ENCODE measurements around the gene CNRIP1. TPM values are rescaled to one million over a fixed set of nuclear protein-coding genes. Genes with fewer than 3 reads are reported as not detected.

The CNRIP1 gene
- total and polyA plus RNA-seq, 5 donors, result 16.8 to 24.1 (median 17.9) TPM

DNA sequence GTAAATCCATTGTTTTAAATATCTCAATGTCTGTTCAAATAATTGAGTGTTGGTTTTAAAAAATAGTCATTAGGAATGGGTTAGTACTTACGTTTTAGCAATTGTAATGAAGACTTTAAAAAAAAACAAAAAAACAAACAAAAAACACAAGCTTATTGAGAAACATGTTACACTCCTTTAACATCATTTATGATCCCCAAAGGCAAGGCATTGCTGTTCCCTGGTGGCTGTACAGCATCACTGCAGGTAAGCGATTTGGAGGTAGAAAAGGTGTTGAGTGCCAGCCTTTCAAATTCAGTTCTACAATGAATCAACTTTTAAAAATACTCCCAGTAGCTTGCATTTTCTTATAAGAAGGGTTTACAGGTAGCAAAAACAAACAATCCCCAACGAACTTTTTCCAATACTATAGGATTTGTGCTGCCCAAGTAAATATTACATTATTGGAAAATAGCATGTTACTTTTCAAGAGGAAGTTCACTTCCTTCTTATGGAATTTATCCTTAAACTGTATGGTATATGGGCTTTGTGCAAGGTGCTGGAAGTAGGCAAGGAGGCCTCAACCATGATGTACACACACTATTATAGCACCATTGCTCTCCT, 27.5 kb downstream of the CNRIP1 start:
- H3K4me3 ChIP-seq (ENCODE audit: low read length), result no peak overlapping the region
- ATAC-seq, result no peak

DNA sequence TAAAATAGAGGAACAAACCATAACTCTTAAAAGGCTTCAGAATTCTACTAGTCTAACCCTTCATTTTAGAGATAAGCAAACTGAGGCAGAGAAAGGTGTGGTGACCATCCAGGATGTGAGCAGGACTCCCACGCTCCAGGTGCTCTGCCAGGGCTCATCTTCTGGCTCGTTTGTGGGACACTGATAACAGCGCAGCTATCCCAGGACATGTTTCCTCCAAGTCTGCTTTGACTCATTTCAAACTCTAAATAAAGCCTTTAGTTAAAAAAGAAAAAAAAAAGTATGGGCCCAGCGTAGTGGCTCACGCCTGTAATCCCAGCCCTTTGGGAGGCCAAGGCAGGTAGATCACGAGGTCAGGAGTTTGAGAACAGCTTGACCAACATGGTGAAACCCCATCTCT, 28.4 kb downstream of the CNRIP1 start:
- H3K9me3 ChIP-seq (ENCODE audit: control insufficient read depth, low read length), result no peaks in the 10 kb centered on the region
- H3K27ac ChIP-seq (ENCODE audit: low read length), result no peak overlapping the region
- intact Hi-C loops (cut with DNase I), result no loop called here
- DNase-seq (no peak), ATAC-seq (peak in 1 of 2 donors; percentile 14)
- WGBS, result 58% methylated on average over 6 of the region's 6 CpGs
- peaks cover 4% of the 10 kb centered on the region for H3K4me1 ChIP-seq (ENCODE audit: control insufficient read depth, insufficient read depth, low read length)
- no peaks in the 10 kb centered on the region for H3K27me3 ChIP-seq (ENCODE audit: control insufficient read depth, insufficient read depth)
- H3K4me3 ChIP-seq (ENCODE audit: low read length), result no peak overlapping the region

More for the DNA sequence above, 27.5 kb downstream of the CNRIP1 start:
- 63% methylated on average over 3 of the region's 3 CpGs for WGBS
- intact Hi-C loops (cut with DNase I), result no loop called here
- no peak for DNase-seq
- no peaks in the 10 kb centered on the region for H3K9me3 ChIP-seq (ENCODE audit: control insufficient read depth, low read length)
- H3K4me1 ChIP-seq (ENCODE audit: control insufficient read depth, insufficient read depth, low read length), result peaks cover 4% of the 10 kb centered on the region
- no peak overlapping the region for H3K27ac ChIP-seq (ENCODE audit: low read length)
- no peaks in the 10 kb centered on the region for H3K27me3 ChIP-seq (ENCODE audit: control insufficient read depth, insufficient read depth)

GRCh38 chr2:68290901-68291300, 28.8 kb downstream of the CNRIP1 start:
- ATAC-seq (peak; percentile 77 to 90), DNase-seq (no peak)
- Histone ChIP-seq H3K4me1 (ENCODE audit: control insufficient read depth, insufficient read depth, low read length) (peaks cover 4% of the 10 kb centered on the region), H3K27ac (ENCODE audit: low read length) (no peak overlapping the region), H3K4me3 (ENCODE audit: low read length) (no peak overlapping the region), H3K9me3 (ENCODE audit: control insufficient read depth, low read length) (no peaks in the 10 kb centered on the region), H3K27me3 (ENCODE audit: control insufficient read depth, insufficient read depth) (no peaks in the 10 kb centered on the region)
- WGBS, result 33% methylated on average over 5 of the region's 5 CpGs
- intact Hi-C loops (cut with DNase I), result no loop called here

DNA sequence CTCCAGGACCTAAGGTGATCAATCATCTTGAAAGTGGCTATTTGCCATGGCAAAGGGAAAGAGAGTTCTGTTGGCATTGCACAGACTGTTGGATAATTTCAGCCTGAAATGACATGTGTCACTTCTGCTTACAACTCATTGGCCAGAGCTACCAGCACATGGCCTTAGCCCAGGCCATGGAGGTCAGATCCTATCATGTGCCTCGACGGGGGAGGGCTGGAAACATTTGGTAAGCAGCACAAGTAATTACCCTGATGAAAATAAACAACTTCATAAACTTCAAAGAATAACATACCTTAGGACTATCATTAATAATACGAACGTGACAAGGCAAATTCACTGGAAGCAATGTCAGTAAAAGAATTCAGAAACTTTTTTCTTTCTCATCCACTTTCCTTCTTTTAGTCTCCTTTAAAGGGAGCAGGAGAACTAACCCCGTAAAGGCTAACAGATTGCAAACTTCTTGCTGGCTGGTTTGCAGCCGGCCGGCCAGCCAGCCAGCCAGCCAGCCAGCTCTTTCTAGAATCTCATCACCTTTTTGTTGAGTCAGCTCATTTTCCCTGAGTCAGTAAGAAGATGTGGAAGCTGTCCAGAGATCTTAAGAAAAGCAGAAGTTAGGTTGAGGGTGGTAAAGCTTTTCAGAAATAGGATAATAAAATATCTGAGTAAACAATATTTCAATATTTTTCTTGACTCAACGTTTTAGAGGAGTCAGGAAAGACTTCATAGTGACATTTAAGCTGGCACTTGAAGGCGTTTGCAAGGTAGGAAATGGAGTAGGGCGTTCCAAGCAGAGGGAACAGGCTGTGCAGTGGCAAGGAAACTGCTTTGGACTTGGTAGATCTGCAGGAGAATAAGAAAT, 31.9 kb downstream of the CNRIP1 start:
- peak; percentile 68 for ATAC-seq
- Histone ChIP-seq H3K9me3 (ENCODE audit: control insufficient read depth, low read length) (no peaks in the 10 kb centered on the region), H3K4me3 (ENCODE audit: low read length) (no peak overlapping the region), H3K27ac (ENCODE audit: low read length) (no peak overlapping the region), H3K4me1 (ENCODE audit: control insufficient read depth, insufficient read depth, low read length) (peaks cover 4% of the 10 kb centered on the region), H3K27me3 (ENCODE audit: control insufficient read depth, insufficient read depth) (no peaks in the 10 kb centered on the region)
- peak; percentile 28 to 70 (median 70) for DNase-seq
- intact Hi-C loops (cut with DNase I), result loop anchor here in 2 of 4 donors (10.0 kb wide), 2 partner anchors 93 to 163 kb away; no protein-coding TSS in a partner anchor
- WGBS, result 33% methylated on average over 10 of the region's 10 CpGs

- peaks cover 4% of the 10 kb centered on the region for H3K4me1 ChIP-seq (ENCODE audit: control insufficient read depth, insufficient read depth, low read length)
- intact Hi-C loops (cut with DNase I), result loop anchor here (5.0 to 10.0 kb wide), 3 partner anchors 90 to 163 kb away; no protein-coding TSS in a partner anchor
- ATAC-seq (peak; percentile 71 to 78), DNase-seq (peak; percentile 55 to 83 (median 79))
- H3K4me3 ChIP-seq (ENCODE audit: low read length), result no peak overlapping the region
- H3K27me3 ChIP-seq (ENCODE audit: control insufficient read depth, insufficient read depth), result no peaks in the 10 kb centered on the region
- H3K9me3 ChIP-seq (ENCODE audit: control insufficient read depth, low read length), result no peaks in the 10 kb centered on the region
- no peak overlapping the region for H3K27ac ChIP-seq (ENCODE audit: low read length)
- WGBS, result 53% methylated on average over 3 of the region's 3 CpGs
Measured at GRCh38 chr2:68284896-68285295, 34.9 kb downstream of the CNRIP1 start.

DNA sequence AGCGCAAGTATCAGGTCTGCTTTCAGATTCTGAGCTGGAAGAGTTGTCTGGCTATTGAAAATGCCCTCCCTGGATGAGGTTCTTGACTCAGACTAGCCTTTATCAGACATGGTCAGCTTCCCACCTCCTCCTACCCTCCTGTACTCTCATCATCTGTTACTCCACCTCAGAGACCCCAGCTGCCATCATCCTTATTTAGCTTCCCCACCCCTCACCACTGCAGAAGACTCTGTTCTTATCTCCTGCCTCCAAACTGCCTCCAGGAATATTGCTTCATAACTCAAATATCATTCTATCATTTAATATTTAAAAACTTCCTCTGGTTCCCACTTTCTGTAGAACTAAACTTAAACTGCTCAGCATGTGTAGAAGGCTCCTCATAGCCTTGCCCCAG, 36.3 kb downstream of the CNRIP1 start:
- H3K4me3 ChIP-seq (ENCODE audit: low read length), result no peak overlapping the region
- 88% methylated on average over 1 of the region's 1 CpG for WGBS

DNA sequence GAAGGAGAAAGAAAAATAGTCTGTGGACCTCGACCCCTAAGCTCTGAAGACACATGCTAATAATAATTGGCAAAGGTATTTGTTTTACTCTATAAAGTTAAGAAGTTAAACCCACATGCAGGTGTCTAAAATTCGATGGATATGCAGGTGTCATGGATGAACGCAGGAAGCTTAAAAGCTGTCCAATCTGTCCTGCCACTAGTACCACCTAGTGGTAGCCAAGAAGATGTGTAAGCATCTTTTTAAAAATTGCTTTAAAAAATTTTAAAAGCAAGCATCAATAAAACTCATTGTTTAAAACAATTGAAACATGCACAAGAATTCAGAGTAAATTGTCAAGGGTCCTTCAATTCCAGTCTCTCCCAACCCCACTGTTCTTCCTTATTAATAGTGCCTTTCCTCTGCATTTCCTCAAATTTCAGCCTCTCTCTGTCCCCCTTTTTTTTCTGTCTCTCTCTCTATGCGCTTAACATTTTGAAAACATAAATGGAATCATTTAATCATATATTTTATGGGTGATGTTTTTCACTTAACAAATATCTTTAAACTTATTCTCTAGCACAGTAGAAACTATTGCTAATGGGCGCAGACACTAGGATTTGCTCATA, 36.8 kb downstream of the CNRIP1 start:
- H3K4me3 ChIP-seq (ENCODE audit: low read length), result no peak overlapping the region
- WGBS, result 38% methylated on average over 5 of the region's 5 CpGs

More for the DNA sequence above, 36.3 kb downstream of the CNRIP1 start:
- Histone ChIP-seq H3K4me1 (ENCODE audit: control insufficient read depth, insufficient read depth, low read length) (peaks cover 4% of the 10 kb centered on the region), H3K27me3 (ENCODE audit: control insufficient read depth, insufficient read depth) (no peaks in the 10 kb centered on the region), H3K27ac (ENCODE audit: low read length) (no peak overlapping the region), H3K9me3 (ENCODE audit: control insufficient read depth, low read length) (no peaks in the 10 kb centered on the region)
- DNase-seq (no peak), ATAC-seq (no peak)
- intact Hi-C loops (cut with DNase I), result loop anchor here (5.0 to 10.0 kb wide), 3 partner anchors 89 to 161 kb away; no protein-coding TSS in a partner anchor

DNA sequence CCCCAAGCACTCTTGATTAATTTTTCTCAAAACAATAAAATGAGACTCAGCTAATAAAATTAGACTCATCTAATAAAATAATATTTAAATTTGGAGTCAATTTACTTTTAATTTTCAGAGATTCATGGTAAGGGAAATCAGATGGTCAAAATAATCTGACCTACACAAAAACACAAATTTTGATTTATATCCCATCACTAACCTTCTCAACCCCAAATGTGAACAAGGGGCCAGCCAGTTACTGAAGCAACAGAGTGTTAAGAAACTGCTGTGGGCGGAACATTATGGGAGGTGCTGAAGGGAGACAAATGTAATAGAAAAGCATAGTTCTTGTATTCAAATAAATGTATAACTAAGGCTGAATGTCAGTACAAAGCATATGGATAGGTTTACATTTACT, 39.0 kb downstream of the CNRIP1 start:
- DNase-seq (no peak), ATAC-seq (no peak)
- 89% methylated on average over 1 of the region's 1 CpG for WGBS
- H3K9me3 ChIP-seq (ENCODE audit: control insufficient read depth, low read length), result no peaks in the 10 kb centered on the region
- H3K4me3 ChIP-seq (ENCODE audit: low read length), result no peak overlapping the region
- H3K4me1 ChIP-seq (ENCODE audit: control insufficient read depth, insufficient read depth, low read length), result no peaks in the 10 kb centered on the region
- no peak overlapping the region for H3K27ac ChIP-seq (ENCODE audit: low read length)
- no peaks in the 10 kb centered on the region for H3K27me3 ChIP-seq (ENCODE audit: control insufficient read depth, insufficient read depth)
- intact Hi-C loops (cut with DNase I), result loop anchor here (5.0 to 10.0 kb wide), 3 partner anchors 86 to 158 kb away; no protein-coding TSS in a partner anchor

More for the DNA sequence above, 36.8 kb downstream of the CNRIP1 start:
- no peak overlapping the region for H3K27ac ChIP-seq (ENCODE audit: low read length)
- H3K9me3 ChIP-seq (ENCODE audit: control insufficient read depth, low read length), result no peaks in the 10 kb centered on the region
- intact Hi-C loops (cut with DNase I), result loop anchor here (5.0 to 10.0 kb wide), 3 partner anchors 88 to 161 kb away; no protein-coding TSS in a partner anchor
- no peak for ATAC-seq
- H3K4me1 ChIP-seq (ENCODE audit: control insufficient read depth, insufficient read depth, low read length), result peaks cover 4% of the 10 kb centered on the region
- H3K27me3 ChIP-seq (ENCODE audit: control insufficient read depth, insufficient read depth), result no peaks in the 10 kb centered on the region
- no peak for DNase-seq

GRCh38 chr2:68280348-68280747, 39.4 kb downstream of the CNRIP1 start:
- no peak for DNase-seq
- intact Hi-C loops (cut with DNase I), result loop anchor here (5.0 to 10.0 kb wide), 3 partner anchors 86 to 158 kb away; no protein-coding TSS in a partner anchor
- no peak for ATAC-seq
- H3K9me3 ChIP-seq (ENCODE audit: control insufficient read depth, low read length), result no peaks in the 10 kb centered on the region
- H3K27ac ChIP-seq (ENCODE audit: low read length), result no peak overlapping the region
- H3K4me1 ChIP-seq (ENCODE audit: control insufficient read depth, insufficient read depth, low read length), result no peaks in the 10 kb centered on the region
- WGBS, result 83% methylated on average over 1 of the region's 1 CpG
- H3K27me3 ChIP-seq (ENCODE audit: control insufficient read depth, insufficient read depth), result no peaks in the 10 kb centered on the region
- H3K4me3 ChIP-seq (ENCODE audit: low read length), result no peak overlapping the region

GRCh38 chr2:68279691-68280090, 40.1 kb downstream of the CNRIP1 start:
- no peaks in the 10 kb centered on the region for H3K27me3 ChIP-seq (ENCODE audit: control insufficient read depth, insufficient read depth)
- H3K27ac ChIP-seq (ENCODE audit: low read length), result no peak overlapping the region
- 85% methylated on average over 4 of the region's 4 CpGs for WGBS
- intact Hi-C loops (cut with DNase I), result loop anchor here (5.0 to 10.0 kb wide), 3 partner anchors 85 to 157 kb away; no protein-coding TSS in a partner anchor
- no peak for DNase-seq
- no peaks in the 10 kb centered on the region for H3K9me3 ChIP-seq (ENCODE audit: control insufficient read depth, low read length)
- H3K4me1 ChIP-seq (ENCODE audit: control insufficient read depth, insufficient read depth, low read length), result no peaks in the 10 kb centered on the region
- ATAC-seq, result no peak
- no peak overlapping the region for H3K4me3 ChIP-seq (ENCODE audit: low read length)

Measured in right cardiac atrium (tissue), 5 donors.